CD4-positive, alpha-beta T cell (primary cell): ENCODE results near the gene SLC9A2. TPM values are rescaled to one million over a fixed set of nuclear protein-coding genes. Genes with fewer than 3 reads are reported as not detected.

ENCODE experiments used
- ATAC-seq: fragments of 200-7000 bp; cut with Tn5 transposase; one replicate; pipeline ENCODE4 v1.10.0; 2022; ENCODE audit warnings: mild to moderate bottlenecking; ENCODE audit not compliant: poor library complexity
- CTCF ChIA-PET: fragments of 350-600 bp; sonication (Branson Sonifier 250); formaldehyde crosslinking; loops from one replicate; lab custom pipeline; 2021; ENCODE audit warnings: antibody characterized with exemption, inconsistent platforms; lab: Charles Lee
- POLR2A ChIA-PET: fragments of 350-600 bp; sonication (Branson Sonifier 250); formaldehyde crosslinking; loops from one replicate; lab custom pipeline; 2021; ENCODE audit warnings: antibody characterized with exemption, inconsistent platforms; lab: Charles Lee
- DNase-seq, 14 experiments: peaks; one replicate each; pipeline ENCODE4 v3.0.0-alpha.2; 2013 to 2020; ENCODE audit warnings: mixed read lengths in 2 of 14
- H3K27ac ChIP-seq, 2 donors: one replicate each; pipeline versions ENCODE4 v1.5.1 to v1.7.0; 2013; ENCODE audit warnings: low read length in 2 of 2, low read depth in 1 of 2, mild to moderate bottlenecking in 1 of 2
- H3K27me3 ChIP-seq, 2 experiments: 1 replicate in 1 of 2; 2 replicates in 1 of 2; pipeline versions ENCODE4 v1.6.1 to v1.7.0; 2013; ENCODE audit warnings: low read length in 2 of 2, control low read depth in 1 of 2, mild to moderate bottlenecking in 1 of 2, moderate library complexity in 1 of 2; ENCODE audit not compliant: insufficient read depth in 2 of 2, control insufficient read depth in 1 of 2
- H3K36me3 ChIP-seq: one replicate; pipeline ENCODE4 v1.6.1; 2013; ENCODE audit warnings: low read length, control low read depth; ENCODE audit not compliant: insufficient read depth
- H3K4me1 ChIP-seq: one replicate; pipeline ENCODE4 v1.6.1; 2013; ENCODE audit warnings: low read length, control low read depth; ENCODE audit not compliant: insufficient read depth
- H3K4me3 ChIP-seq: one replicate; pipeline ENCODE4 v1.5.1; 2013; ENCODE audit warnings: mild to moderate bottlenecking, low read length, moderate library complexity
- H3K9me3 ChIP-seq, 2 experiments: 1 replicate in 1 of 2; 2 replicates in 1 of 2; pipeline versions ENCODE4 v1.6.1 to v1.7.0; 2013; ENCODE audit warnings: low read length in 2 of 2, mild to moderate bottlenecking in 2 of 2, control low read depth in 1 of 2, moderate library complexity in 1 of 2; ENCODE audit not compliant: control insufficient read depth in 1 of 2, insufficient read depth in 1 of 2
- H3K27ac Mint-ChIP-seq: one replicate; pipeline ENCODE4 v1.8.0; 2020; ENCODE audit warnings: mixed read lengths
- H3K27me3 Mint-ChIP-seq: one replicate; pipeline ENCODE4 v1.8.0; 2021; ENCODE audit warnings: mixed read lengths
- H3K36me3 Mint-ChIP-seq: one replicate; pipeline ENCODE4 v1.8.0; 2021; ENCODE audit warnings: low read depth, mixed read lengths
- H3K4me1 Mint-ChIP-seq: one replicate; pipeline ENCODE4 v1.8.0; 2021; ENCODE audit warnings: low read depth, mixed read lengths
- H3K4me3 Mint-ChIP-seq: one replicate; pipeline ENCODE4 v1.8.0; 2020; ENCODE audit warnings: mild to moderate bottlenecking, mixed read lengths
- H3K9me3 Mint-ChIP-seq: one replicate; pipeline ENCODE4 v1.8.0; 2020; ENCODE audit warnings: mixed read lengths
- CTCF ChIP-seq: fragments of 200-600 bp; IDR thresholded peaks from one replicate; pipeline ENCODE4 v1.8.0; 2022; ENCODE audit warnings: antibody characterized with exemption, mild to moderate bottlenecking
- intact Hi-C, 2 experiments: fragments of 100-400 bp; cut with DNase I in 1 of 2; cut with micrococcal nuclease in 1 of 2; formaldehyde crosslinking; loops; one replicate each; pipeline versions ENCODE4 v1.15.1 to v1.9.0; 2023 to 2025; cut with DNase I, micrococcal nuclease
- total RNA-seq, 174 experiments: library from RNA in 2 of 174; stranded (reverse) in 2 of 174; gene quantifications; one replicate each; pipeline ENCODE4 v1.2.3 and lab custom pipeline; 2021 to 2026

The SLC9A2 gene
- total RNA-seq, 2 experiments from 2014 or later: not detected

GRCh38 chr2:102696463-102696862 lies 77.1 kb downstream of the SLC9A2 start:
- ChIA-PET CTCF (no interaction called here), POLR2A (no interaction called here)
- Histone ChIP-seq H3K4me1 (no peaks in the 10 kb centered on the region), H3K27ac (no peak overlapping the region), H3K36me3 (no peaks in the 10 kb centered on the region), H3K4me3 (no peak overlapping the region), H3K9me3 (no peaks in the 10 kb centered on the region), H3K27me3 (no peaks in the 10 kb centered on the region)
- TF ChIP-seq CTCF: no peak
- H3K9me3 Mint-ChIP-seq: no peaks in the 10 kb centered on the region
- DNase-seq: no peak
- H3K27me3 Mint-ChIP-seq: no peaks in the 10 kb centered on the region
- no peaks in the 10 kb centered on the region for H3K4me1 Mint-ChIP-seq
- H3K36me3 Mint-ChIP-seq: no peaks in the 10 kb centered on the region
- no peak overlapping the region for H3K27ac Mint-ChIP-seq
- no peak overlapping the region for H3K4me3 Mint-ChIP-seq
- intact Hi-C loops: no loop called here
- ATAC-seq: no peak

- H3K4me3 Mint-ChIP-seq: no peak overlapping the region
- no peak overlapping the region for H3K4me3 ChIP-seq
- H3K4me1 ChIP-seq: no peaks in the 10 kb centered on the region
- TF ChIP-seq CTCF: no peak
- ATAC-seq (no peak), DNase-seq (no peak)
- no peaks in the 10 kb centered on the region for H3K27me3 Mint-ChIP-seq
- H3K9me3 Mint-ChIP-seq: no peaks in the 10 kb centered on the region
- no peak overlapping the region for H3K27ac ChIP-seq
- H3K9me3 ChIP-seq: no peaks in the 10 kb centered on the region
- H3K27ac Mint-ChIP-seq: no peak overlapping the region
- H3K36me3 ChIP-seq: no peaks in the 10 kb centered on the region
- no peaks in the 10 kb centered on the region for H3K36me3 Mint-ChIP-seq
- no peaks in the 10 kb centered on the region for H3K27me3 ChIP-seq
- CTCF ChIA-PET: no interaction called here
- intact Hi-C loops: no loop called here
- no peaks in the 10 kb centered on the region for H3K4me1 Mint-ChIP-seq
- POLR2A ChIA-PET: no interaction called here
Observed at GRCh38 chr2:102698369-102699111, 79.2 kb downstream of the SLC9A2 start.

GRCh38 chr2:102703305-102703704 lies 84.0 kb downstream of the SLC9A2 start:
- intact Hi-C loops: loop anchor here (1.0 to 10.0 kb wide), 6 partner anchors 86 to 231 kb away; partner anchors contain the start of genes SLC9A2 (in 2 of the 2) and SLC9A4 (in 2 of the 2)
- no peak overlapping the region for H3K27ac Mint-ChIP-seq
- no peak for TF ChIP-seq CTCF
- Histone ChIP-seq H3K4me3 (no peak overlapping the region), H3K27ac (no peak overlapping the region), H3K9me3 (no peaks in the 10 kb centered on the region), H3K36me3 (no peaks in the 10 kb centered on the region), H3K4me1 (no peaks in the 10 kb centered on the region), H3K27me3 (no peaks in the 10 kb centered on the region)
- H3K4me1 Mint-ChIP-seq: no peaks in the 10 kb centered on the region
- DNase-seq (no peak), ATAC-seq (no peak)
- H3K9me3 Mint-ChIP-seq: no peaks in the 10 kb centered on the region
- ChIA-PET POLR2A (no interaction called here), CTCF (no interaction called here)
- H3K36me3 Mint-ChIP-seq: no peaks in the 10 kb centered on the region
- H3K27me3 Mint-ChIP-seq: no peaks in the 10 kb centered on the region
- H3K4me3 Mint-ChIP-seq: no peak overlapping the region
